Breast epithelium (tissue), 3 donors: ENCODE data around the gene FAM124A.

ENCODE experiments used
- POLR2A ChIP-seq: fragments of 450-650 bp; IDR thresholded peaks from one replicate; pipeline ENCODE4 v1.6.1; 2016; ENCODE audit warnings: antibody characterized with exemption, mild to moderate bottlenecking, moderate library complexity
- POLR2AphosphoS5 ChIP-seq, 3 donors: sonication (generic); formaldehyde crosslinking; IDR thresholded peaks; one replicate each; pipeline ENCODE4 v1.6.1; 2017; ENCODE audit warnings: antibody characterized with exemption in 3 of 3
- TF ChIP-seq, protein P1 (sequence below), 3 donors: fragments of 450-650 bp; IDR thresholded peaks; one replicate each; pipeline ENCODE4 v1.5.1; 2016 to 2017; ENCODE audit warnings: antibody characterized with exemption in 3 of 3, mild to moderate bottlenecking in 3 of 3, moderate library complexity in 3 of 3

- TF ChIP-seq, protein P1, sequence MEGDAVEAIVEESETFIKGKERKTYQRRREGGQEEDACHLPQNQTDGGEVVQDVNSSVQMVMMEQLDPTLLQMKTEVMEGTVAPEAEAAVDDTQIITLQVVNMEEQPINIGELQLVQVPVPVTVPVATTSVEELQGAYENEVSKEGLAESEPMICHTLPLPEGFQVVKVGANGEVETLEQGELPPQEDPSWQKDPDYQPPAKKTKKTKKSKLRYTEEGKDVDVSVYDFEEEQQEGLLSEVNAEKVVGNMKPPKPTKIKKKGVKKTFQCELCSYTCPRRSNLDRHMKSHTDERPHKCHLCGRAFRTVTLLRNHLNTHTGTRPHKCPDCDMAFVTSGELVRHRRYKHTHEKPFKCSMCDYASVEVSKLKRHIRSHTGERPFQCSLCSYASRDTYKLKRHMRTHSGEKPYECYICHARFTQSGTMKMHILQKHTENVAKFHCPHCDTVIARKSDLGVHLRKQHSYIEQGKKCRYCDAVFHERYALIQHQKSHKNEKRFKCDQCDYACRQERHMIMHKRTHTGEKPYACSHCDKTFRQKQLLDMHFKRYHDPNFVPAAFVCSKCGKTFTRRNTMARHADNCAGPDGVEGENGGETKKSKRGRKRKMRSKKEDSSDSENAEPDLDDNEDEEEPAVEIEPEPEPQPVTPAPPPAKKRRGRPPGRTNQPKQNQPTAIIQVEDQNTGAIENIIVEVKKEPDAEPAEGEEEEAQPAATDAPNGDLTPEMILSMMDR (IDR thresholded peaks at IDR 0.05): no peak
- no peak for TF ChIP-seq POLR2A
- TF ChIP-seq POLR2AphosphoS5 (IDR thresholded peaks at IDR 0.05): no peak
Observed at GRCh38 chr13:51332566-51333361, 110.6 kb downstream of the FAM124A start.
